ENCODE data around the gene ALKBH5. TPM values are rescaled to one million over a fixed set of nuclear protein-coding genes. Genes with fewer than 3 reads are reported as not detected.

The ALKBH5 gene
- total and polyA plus RNA-seq, 2 experiments from 2014 or later, result 81.9 to 161 TPM

DNA sequence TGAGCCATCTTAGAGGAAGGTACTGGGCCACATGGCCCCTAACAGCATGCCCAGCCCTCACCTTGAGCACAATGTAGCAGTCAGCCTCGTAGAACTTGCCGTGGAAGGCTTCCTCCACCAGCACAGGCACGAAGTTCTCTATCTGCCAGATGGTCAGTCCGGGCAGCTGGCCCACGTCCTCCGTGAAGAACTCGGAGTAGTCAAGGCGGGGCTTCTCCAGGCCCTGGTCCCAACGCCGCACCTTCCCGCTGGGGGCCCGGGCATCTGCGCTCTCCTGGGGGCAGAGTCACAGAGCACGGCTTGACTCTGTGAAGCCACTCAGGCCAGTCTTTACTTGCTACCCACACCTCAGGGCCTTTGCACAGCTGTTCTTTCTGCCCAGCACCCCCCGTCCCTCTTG lies 67.6 kb downstream of the ALKBH5 start:
- H3K4me1 ChIP-seq (ENCODE audit: insufficient read depth), result no peaks in the 10 kb centered on the region
- 80 to 84% methylated on average over 15 of the region's 15 CpGs for WGBS, 2 experiments (ENCODE audit: low coverage in 1 of 2, low lambda C conversion rate in 2 of 2, missing lambda C conversion rate in 2 of 2)

DNA sequence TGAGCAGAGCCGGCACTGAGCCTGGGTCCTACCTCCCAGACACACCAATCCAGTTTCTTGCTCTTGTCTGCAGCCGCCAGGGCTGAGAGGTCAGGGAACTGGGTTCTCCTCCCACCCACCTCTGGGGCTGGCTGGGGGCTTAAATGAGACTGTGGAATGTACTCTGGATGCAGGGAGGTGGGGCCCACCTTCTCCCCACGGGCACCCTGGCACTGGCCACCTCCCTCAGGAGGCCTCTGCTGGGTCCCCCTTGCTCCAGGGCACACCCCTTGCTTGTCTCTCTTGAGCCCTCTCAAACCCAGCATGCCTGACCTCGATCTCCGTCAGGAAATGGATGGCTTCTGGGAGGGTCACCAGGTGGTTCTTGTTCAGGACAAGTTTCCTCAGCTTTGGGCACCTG lies 68.5 kb downstream of the ALKBH5 start:
- no peaks in the 10 kb centered on the region for H3K9me3 ChIP-seq (ENCODE audit: low read depth)
- no peaks in the 10 kb centered on the region for H3K27me3 ChIP-seq (replicated peaks; ENCODE audit: insufficient read depth)
- H3K4me2 ChIP-seq (ENCODE audit: unreplicated experiment), result no peak overlapping the region
- no peak for DNase-seq
- in situ Hi-C loops (cut with MboI), result no loop called here
- no peak overlapping the region for H3K4me3 ChIP-seq
- no peak for TF ChIP-seq EZH2phosphoT487 (IDR thresholded peaks at IDR 0.05; ENCODE audit: insufficient read depth, low read depth)
- no peak for TF ChIP-seq EZH2 (IDR thresholded peaks at IDR 0.05; ENCODE audit: insufficient read depth, poor library complexity, severe bottlenecking)
- 62 to 72% methylated on average over 4 to 5 of the region's 5 CpGs for WGBS, 2 experiments (ENCODE audit: low coverage in 1 of 2, low lambda C conversion rate in 2 of 2, missing lambda C conversion rate in 2 of 2)
- peaks cover 36% of the 10 kb centered on the region for H3K79me2 ChIP-seq (ENCODE audit: insufficient read depth)
- no peaks in the 10 kb centered on the region for H3K9me2 ChIP-seq (ENCODE audit: insufficient read depth)
- no peak overlapping the region for H3K9ac ChIP-seq
- H4K20me1 ChIP-seq (ENCODE audit: insufficient read depth), result no peaks in the 10 kb centered on the region
- H3F3A ChIP-seq (ENCODE audit: insufficient read depth), result peaks cover 6% of the 10 kb centered on the region; the same call in 1 of the 2 replicates
- H2AFZ ChIP-seq, result no peak overlapping the region
- H3K4me1 ChIP-seq (ENCODE audit: insufficient read depth), result peaks cover 4% of the 10 kb centered on the region; the same call in 1 of the 2 replicates
- H3K27ac ChIP-seq, result no peak overlapping the region
- peaks cover 44% of the 10 kb centered on the region for H3K36me3 ChIP-seq (ENCODE audit: low read depth)

More for the DNA sequence above, 67.6 kb downstream of the ALKBH5 start:
- H3K9me3 ChIP-seq (ENCODE audit: low read depth), result no peaks in the 10 kb centered on the region
- H3K79me2 ChIP-seq (ENCODE audit: insufficient read depth), result peaks cover 26% of the 10 kb centered on the region
- no peaks in the 10 kb centered on the region for H4K20me1 ChIP-seq (ENCODE audit: insufficient read depth)
- no peak overlapping the region for H2AFZ ChIP-seq
- H3K4me3 ChIP-seq, result no peak overlapping the region
- no peak overlapping the region for H3K4me2 ChIP-seq (ENCODE audit: unreplicated experiment)
- no peaks in the 10 kb centered on the region for H3K9me2 ChIP-seq (ENCODE audit: insufficient read depth)
- no peak for TF ChIP-seq EZH2 (IDR thresholded peaks at IDR 0.05; ENCODE audit: insufficient read depth, poor library complexity, severe bottlenecking)
- TF ChIP-seq EZH2phosphoT487 (IDR thresholded peaks at IDR 0.05; ENCODE audit: insufficient read depth, low read depth), result no peak
- peaks cover 44% of the 10 kb centered on the region for H3K36me3 ChIP-seq (ENCODE audit: low read depth)
- no peak overlapping the region for H3K27ac ChIP-seq
- peaks cover 6% of the 10 kb centered on the region; the same call in 1 of the 2 replicates for H3F3A ChIP-seq (ENCODE audit: insufficient read depth)
- H3K9ac ChIP-seq, result no peak overlapping the region
- in situ Hi-C loops (cut with MboI), result no loop called here
- DNase-seq, result no peak
- H3K27me3 ChIP-seq (replicated peaks; ENCODE audit: insufficient read depth), result no peaks in the 10 kb centered on the region

DNA sequence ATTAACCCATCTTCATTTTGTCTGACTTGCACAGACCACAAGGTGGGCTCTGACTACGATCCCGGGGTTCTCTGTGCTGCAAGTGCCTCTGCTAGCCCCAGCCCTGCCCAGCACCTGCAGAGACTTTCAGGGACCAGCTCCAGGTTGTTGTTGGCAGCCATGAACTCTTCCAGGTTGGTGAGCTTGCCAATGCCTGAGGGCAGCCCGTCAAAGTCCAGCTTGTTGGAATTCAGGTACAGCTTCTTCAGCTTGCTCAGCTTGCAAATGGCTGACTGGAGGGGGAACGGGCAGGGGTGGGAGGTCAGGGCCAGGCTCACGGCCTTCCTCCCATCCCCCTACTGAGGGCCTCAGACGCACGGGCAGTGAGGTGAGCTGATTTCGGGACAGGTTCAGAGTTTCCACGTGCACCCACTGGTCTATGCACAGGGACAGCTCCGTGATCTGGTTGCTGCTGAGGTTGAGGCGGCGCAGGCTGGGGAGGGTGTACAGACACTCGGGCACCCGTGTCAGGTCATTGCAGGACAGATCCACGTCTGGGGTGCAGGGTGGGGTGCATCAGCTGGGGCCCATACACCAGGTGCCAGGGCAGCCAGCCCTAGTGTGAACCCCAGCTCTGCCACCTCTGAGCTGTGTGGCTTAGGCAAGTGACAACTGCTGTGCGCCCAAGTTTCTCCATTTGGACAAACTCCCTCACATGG lies 69.7 kb downstream of the ALKBH5 start:
- Histone ChIP-seq H3K9ac (no peak overlapping the region), H3K27ac (no peak overlapping the region), H3K9me2 (ENCODE audit: insufficient read depth) (no peaks in the 10 kb centered on the region), H3K4me1 (ENCODE audit: insufficient read depth) (peaks cover 6% of the 10 kb centered on the region; the same call in 1 of the 2 replicates), H3K27me3 (replicated peaks; ENCODE audit: insufficient read depth) (no peaks in the 10 kb centered on the region), H3K9me3 (ENCODE audit: low read depth) (no peaks in the 10 kb centered on the region), H3K36me3 (ENCODE audit: low read depth) (peaks cover 34% of the 10 kb centered on the region), H3K79me2 (ENCODE audit: insufficient read depth) (peaks cover 44% of the 10 kb centered on the region), H3K4me2 (ENCODE audit: unreplicated experiment) (no peak overlapping the region), H3F3A (ENCODE audit: insufficient read depth) (peaks cover 6% of the 10 kb centered on the region; the same call in 1 of the 2 replicates), H3K4me3 (no peak overlapping the region), H2AFZ (no peak overlapping the region), H4K20me1 (ENCODE audit: insufficient read depth) (no peaks in the 10 kb centered on the region)
- no peak for DNase-seq
- 82 to 85% methylated on average over 13 to 16 of the region's 16 CpGs for WGBS, 2 experiments (ENCODE audit: low coverage in 1 of 2, low lambda C conversion rate in 2 of 2, missing lambda C conversion rate in 2 of 2)
- in situ Hi-C loops (cut with MboI), result no loop called here
- no peak for TF ChIP-seq EZH2phosphoT487 (IDR thresholded peaks at IDR 0.05; ENCODE audit: insufficient read depth, low read depth)
- no peak for TF ChIP-seq EZH2 (IDR thresholded peaks at IDR 0.05; ENCODE audit: insufficient read depth, poor library complexity, severe bottlenecking)

DNA sequence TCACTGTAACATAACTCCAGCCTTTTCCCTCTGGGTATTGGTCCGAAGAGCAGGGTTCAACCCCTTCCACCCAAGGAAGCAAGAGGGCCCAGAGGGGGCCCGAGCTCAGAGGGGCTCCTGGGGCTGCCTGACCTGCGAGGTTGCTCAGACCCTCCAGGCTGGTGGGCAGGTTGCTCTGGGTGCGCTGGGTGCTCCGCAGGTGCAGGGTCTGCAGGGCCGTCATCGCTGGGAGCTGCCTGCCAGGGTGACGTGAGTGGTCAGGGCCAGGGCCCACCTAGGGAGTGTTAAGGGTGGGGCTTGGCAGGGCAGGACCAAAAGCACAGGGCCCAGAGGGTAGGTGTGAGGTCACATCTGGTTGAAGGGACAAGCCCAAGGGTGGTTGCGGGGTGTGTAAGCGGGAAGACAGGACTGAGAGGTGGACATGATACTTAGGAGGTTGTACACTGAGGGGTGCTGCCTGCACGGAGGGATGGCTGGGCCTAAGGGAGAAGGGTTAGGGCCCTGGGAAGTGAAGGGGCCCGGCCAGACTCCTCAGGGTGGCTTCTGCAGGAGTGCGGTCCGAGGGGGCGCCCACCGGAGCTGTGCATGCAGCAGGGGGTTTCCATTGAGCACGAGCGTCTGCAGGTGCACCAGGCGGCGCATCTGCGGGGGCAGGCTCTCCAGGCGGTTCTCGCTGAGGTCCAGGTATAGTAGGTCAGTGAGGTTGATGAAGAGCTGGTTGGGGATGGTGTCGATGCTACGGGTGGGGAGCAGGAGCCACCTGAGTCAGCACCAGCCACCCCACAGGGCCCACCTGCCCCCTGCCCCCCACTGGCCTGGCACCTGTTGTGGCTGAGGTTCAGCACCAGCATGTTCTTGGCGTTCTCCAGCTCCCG lies 70.6 kb downstream of the ALKBH5 start:
- H3K79me2 ChIP-seq (ENCODE audit: insufficient read depth), result peaks cover 44% of the 10 kb centered on the region
- H3F3A ChIP-seq (ENCODE audit: insufficient read depth), result peaks cover 4% of the 10 kb centered on the region; the same call in 1 of the 2 replicates
- no peak overlapping the region for H3K27ac ChIP-seq
- no peaks in the 10 kb centered on the region for H3K27me3 ChIP-seq (replicated peaks; ENCODE audit: insufficient read depth)
- H3K36me3 ChIP-seq (ENCODE audit: low read depth), result peaks cover 34% of the 10 kb centered on the region
- H3K4me3 ChIP-seq, result no peak overlapping the region
- H3K9me3 ChIP-seq (ENCODE audit: low read depth), result no peaks in the 10 kb centered on the region
- DNase-seq, result no peak
- no peaks in the 10 kb centered on the region for H3K9me2 ChIP-seq (ENCODE audit: insufficient read depth)
- TF ChIP-seq EZH2 (IDR thresholded peaks at IDR 0.05; ENCODE audit: insufficient read depth, poor library complexity, severe bottlenecking), result no peak
- no peak for TF ChIP-seq EZH2phosphoT487 (IDR thresholded peaks at IDR 0.05; ENCODE audit: insufficient read depth, low read depth)
- no peak overlapping the region for H2AFZ ChIP-seq
- H3K4me2 ChIP-seq (ENCODE audit: unreplicated experiment), result no peak overlapping the region
- in situ Hi-C loops (cut with MboI), result no loop called here
- WGBS, 2 experiments (ENCODE audit: low coverage in 1 of 2, low lambda C conversion rate in 2 of 2, missing lambda C conversion rate in 2 of 2), result 86 to 88% methylated on average over 27 of the region's 27 CpGs
- H3K9ac ChIP-seq, result no peak overlapping the region
- H3K4me1 ChIP-seq (ENCODE audit: insufficient read depth), result peaks cover 10% of the 10 kb centered on the region; the same call in 1 of the 2 replicates
- no peaks in the 10 kb centered on the region for H4K20me1 ChIP-seq (ENCODE audit: insufficient read depth)

Data from GM23248 (cell line).